Endometrium (tissue), 2 donors: ENCODE measurements around the gene RYR1.
"Not testable (repeated sequence)": the region's sequence is repeated elsewhere in the genome, so short reads cannot be mapped to it uniquely, and the experiment has no call there.

Experiments
- FAIRE-seq: peaks from 2 replicates; lab custom pipeline; 2012; peaks lifted over from hg19 to GRCh38; lab: Jason Lieb, UNC
- donor health status: control.
- donor health status: control.

Gene RYR1

GRCh38 chr19:38539751-38540150 lies 106.3 kb downstream of the RYR1 start:
- no peak for FAIRE-seq

- FAIRE-seq = no peak
Observed at GRCh38 chr19:38542040-38542439, 108.5 kb downstream of the RYR1 start.

DNA sequence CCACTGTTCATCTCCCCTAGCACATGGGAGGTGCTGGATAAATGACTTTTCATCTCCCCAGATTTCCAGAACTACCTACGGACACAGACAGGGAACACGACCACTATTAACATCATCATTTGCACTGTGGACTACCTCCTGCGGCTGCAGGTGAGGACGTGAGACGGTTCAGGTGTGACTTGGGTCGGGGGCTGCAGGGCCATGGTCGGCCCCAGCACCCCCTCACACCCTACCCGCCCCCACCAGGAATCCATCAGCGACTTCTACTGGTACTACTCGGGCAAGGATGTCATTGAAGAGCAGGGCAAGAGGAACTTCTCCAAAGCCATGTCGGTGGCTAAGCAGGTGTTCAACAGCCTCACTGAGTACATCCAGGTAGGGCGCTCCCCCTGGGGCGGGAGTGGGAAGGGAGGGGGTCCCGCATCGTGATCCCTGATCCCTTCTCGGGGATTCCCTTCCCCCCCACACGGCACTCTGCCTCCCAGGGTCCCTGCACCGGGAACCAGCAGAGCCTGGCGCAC lies 109.9 kb downstream of the RYR1 start:
- no peak for FAIRE-seq

DNA sequence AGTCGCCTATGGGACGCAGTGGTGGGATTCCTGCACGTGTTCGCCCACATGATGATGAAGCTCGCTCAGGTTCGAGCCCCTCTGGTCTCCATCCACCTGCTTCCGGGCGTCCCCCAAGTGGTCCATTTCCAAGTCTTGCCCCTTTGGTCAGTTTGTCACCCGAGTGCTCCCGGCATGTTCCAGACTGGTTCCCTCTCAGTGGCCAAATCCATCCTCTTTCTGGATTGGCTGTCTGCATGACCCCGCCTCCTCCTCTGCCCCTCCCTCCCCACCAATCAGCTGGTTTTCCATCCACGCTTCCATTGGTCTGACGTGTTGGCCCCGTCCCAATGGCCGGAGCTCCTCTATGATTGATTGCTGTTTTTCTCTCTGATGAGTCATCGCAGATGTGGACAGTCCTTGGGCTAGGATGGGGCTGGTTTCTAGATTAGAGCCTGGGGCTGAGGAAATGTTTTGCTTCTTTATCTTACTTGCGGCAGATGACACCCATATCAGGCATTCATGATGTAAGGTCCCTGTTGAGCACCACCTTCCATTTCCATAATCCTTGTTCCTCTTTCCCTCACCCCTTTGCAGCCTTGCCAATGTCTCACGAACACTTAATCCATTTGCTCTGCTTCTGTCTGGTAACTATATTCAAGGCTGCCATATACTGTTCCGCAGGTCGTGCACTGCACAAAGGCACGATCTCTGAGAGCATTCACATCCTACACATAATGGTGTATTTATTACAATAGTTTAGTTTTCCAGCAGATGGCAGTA lies 110.5 kb downstream of the RYR1 start:
- no peak for FAIRE-seq

DNA sequence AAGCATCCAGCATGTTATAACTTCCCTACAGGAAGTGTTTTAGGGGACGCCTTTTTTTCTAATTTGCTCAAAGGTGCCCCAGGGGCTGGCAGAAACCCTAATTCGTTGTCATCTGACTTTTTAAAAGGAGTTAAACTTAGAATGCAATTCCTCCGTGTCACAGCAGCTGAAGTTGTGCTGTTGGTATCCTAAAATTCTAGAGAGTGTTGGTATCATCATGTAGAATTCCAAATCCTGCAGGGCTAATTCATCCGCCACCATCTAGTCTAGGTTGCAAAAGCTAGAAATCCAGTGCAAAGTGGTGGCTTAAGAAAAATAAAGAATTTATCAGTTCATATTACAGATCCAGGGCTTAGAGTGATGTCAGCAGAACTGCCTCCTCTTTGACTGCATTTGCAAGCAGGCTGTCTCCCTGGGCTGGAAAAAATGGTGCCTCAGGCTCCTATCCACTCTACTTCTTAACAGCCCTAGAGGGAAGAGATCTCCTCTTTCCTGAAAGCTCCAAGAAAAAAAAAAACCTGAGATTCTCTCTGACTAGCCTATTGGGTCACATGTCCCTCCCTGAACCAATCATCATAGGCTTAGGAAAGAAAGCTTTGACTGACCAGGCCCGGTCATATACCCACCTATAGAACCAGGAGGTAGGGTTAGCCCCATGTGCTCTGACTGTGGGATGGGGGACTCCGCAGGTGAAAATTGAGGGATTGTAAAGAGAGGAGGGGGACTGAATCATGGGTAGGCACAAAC lies 111.3 kb downstream of the RYR1 start:
- no peak for FAIRE-seq

DNA sequence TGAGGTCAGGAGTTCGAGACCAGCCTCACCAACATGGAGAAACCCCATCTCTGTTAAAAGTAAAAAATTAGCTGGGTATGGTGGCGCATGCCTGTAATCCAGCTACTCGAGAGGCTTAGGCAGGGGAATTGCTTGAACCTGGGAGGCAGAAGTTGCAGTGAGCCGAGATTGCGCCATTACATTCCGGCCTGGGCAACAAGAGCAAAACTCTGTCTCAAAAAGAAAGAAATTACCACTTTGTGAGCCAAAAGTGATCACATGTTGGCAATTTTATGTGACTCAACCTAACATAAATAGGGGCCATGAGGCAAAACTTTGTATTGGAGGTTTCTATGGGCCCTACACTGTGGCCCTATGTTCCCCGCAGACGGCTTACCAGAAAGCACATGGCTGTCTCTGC lies 112.1 kb downstream of the RYR1 start:
- FAIRE-seq = no peak

DNA sequence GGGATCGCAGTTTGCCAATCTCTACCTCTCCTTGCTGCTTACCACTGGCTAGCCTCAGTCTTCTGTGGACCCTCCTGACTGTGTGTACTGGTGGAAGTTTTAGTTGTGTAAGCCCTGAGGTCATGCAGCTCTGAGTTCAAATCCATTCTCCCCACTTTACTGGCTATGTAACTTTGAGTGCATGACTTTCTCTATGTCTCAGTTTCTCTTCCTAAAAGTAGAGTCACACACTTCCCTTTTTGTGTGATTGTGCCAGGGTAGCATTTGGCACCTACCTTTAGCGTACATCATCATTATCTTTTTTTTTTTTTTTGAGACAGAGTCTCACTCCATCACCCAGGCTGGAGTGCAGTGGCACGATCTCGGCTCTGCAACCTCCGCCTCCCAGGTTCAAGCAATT lies 113.9 kb downstream of the RYR1 start:
- FAIRE-seq = no peak

GRCh38 chr19:38549061-38549460 lies 115.6 kb downstream of the RYR1 start:
- no peak for FAIRE-seq

DNA sequence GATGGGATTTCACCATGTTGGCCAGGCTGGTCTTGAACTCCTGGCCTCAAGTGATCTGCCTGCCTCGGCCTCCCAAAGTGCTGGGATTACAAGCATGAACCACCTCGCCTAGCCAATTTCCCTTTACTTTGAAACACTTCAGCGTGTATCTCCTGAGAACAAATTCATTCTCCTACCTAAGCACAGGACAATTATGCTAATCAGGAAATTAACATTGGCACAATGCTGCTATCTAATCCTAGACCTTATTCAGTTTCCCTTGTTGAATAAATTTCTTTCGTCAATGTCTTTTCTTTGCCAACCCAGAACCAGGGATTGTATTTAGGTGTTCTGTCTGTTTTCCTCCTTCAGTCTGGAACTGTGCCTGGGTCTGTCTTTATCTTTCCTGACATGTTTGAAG lies 116.5 kb downstream of the RYR1 start:
- no peak for FAIRE-seq

DNA sequence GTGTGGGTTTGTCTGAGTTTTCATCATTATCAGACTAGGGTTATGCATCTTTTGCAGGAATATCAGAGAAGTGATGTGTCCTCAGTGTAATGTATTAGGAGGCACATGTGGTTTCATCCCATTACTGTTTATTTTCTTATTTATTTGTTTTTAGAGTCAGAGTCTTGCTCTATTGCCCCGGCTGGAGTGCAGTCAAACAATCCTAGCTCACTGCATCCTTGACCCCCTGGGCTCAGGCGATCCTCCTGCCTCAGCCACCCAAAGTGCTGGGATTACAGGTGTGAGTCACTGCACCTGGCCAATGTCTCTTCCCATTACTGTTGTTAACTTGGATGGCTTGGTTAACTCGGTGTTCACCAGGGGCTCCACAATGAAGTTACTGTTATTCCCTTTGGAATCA lies 116.9 kb downstream of the RYR1 start:
- no peak for FAIRE-seq

DNA sequence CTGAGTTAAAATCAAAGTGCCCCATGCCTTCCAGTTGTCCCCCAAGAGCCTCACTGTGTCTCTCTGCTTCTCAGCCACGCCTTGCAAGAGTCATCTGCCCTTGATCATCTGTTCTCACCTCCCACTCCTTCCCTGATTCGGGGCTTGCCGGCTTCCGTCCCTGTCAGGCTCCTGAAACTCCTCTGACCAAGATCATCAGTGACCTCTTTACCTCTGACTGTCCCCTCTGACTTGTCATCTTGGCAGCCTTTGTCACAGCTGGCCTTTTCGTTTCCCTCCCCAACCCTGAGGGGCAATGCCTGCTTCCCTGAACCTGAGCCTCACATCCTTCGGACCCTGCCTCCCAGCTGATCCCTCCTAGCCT lies 117.9 kb downstream of the RYR1 start:
- no peak for FAIRE-seq

DNA sequence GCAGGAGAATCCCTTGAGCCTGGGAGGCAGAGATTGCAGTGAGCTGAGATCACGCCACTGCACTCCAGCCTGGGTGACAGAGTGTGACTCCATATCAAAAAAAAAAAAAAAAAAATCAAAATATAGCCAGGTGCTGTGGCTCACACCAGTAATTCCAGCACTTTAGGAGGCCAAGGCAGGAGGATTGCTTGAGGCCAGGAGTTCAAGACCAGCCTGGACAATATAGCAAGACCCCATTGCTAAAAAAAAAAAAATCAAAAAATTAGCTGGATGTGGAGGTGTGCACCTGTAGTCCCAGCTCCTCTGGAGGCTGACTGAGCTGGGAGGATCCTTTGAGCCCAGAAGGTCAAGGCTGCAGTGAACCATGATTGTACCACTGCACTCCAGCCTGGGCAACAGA lies 119.7 kb downstream of the RYR1 start:
- not testable (repeated sequence) for FAIRE-seq

- FAIRE-seq = no peak
Observed at GRCh38 chr19:38554676-38555141, 121.2 kb downstream of the RYR1 start.

- FAIRE-seq = no peak
Observed at GRCh38 chr19:38555200-38555599, 121.7 kb downstream of the RYR1 start.

DNA sequence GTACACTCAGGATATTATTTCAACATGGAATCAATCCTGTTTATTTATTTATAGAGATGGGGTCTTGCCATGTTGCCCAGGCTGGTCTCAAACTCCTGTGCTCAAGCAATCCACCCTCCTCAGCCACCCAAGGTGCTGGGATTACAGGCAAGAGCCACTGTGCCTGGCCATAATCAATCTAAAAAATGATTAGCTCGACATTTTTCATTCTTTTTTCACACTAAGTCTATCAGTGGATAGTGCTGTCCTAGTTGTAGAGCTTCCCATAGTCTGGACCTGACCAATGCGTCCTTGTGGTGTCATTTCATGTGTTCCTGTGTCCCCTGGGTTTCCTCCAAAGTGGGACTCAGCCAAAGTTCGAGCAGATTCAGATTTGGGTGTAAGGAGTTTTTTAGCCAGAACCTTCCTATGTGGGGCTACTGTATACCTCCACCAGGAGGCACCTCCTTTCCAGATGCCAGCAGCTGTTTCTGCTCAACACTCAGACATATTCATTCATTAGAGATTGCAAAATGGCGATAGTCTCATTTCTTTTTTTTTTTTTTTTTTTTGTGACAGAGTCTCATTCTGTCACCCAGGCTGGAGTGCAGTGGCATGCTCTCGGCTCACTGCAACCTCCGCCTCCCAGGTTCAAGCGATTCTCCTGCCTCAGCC lies 123.2 kb downstream of the RYR1 start:
- no peak for FAIRE-seq

- no peak for FAIRE-seq
Observed at GRCh38 chr19:38557205-38557799, 123.8 kb downstream of the RYR1 start.

GRCh38 chr19:38558933-38559332 lies 125.4 kb downstream of the RYR1 start:
- not testable (repeated sequence) for FAIRE-seq

DNA sequence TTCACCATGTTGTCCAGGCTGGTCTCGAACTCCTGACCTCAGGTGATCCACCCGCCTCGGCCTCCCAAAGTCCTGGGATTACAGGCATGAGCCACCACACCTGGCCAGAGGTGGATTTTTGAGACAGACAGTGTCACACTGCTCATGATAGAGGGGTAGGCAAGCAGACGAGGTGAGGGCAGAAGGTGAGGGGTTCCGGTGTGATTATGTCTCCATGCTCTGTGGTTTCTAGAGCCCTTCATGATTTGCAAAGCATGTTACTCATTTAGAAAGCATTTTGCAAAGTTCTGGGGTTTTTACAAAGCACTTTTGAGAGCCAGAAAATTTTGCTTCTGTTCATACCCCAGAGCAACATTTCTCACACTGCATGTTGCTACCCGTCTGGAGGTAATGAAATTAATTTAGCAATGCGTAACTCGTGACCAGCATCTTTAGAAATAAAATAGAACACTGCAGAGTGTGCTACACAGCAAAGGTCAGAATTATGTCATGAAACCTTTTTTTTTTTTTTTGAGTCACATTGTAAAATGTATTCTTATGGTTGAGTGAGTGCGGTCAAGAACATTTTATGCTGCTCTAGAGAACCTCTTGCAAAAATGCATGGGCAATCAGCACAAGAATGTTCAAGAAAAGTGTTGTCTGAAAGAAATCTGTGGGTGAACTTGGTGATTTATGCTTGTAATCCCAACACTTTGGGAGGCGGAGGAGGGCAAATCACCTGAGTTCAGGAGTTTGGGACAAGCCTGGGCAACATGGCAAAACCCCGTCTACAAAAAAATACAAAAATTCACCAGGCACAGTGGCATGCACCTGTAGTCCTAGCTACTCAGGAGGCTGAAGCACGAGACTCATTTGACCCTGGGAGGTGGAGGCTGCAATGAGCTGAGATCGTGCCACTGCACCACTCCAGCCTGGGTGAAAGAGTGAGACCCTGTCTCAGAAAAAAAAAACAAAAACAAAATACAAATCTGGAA lies 126.2 kb downstream of the RYR1 start:
- no peak for FAIRE-seq

- FAIRE-seq = no peak
Observed at GRCh38 chr19:38561053-38561606, 127.6 kb downstream of the RYR1 start.

DNA sequence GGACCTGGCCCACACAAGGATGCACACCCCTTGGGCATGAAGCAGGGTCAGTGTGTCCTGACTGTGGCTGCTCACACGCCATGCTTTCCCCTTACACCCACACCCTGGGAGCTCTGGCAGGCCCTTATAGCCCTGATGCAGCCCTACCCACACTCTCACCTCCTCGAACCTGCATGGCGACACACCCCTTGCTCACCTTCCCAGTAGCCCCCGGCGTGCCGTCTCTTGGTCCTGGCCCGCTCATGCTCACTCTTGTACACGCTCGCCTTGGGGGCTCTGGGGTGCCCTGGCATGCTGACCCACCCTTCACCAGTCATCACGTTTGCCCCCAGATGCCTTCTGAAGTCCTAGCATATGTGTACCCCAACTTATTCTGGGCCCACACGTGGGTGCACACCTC lies 128.2 kb downstream of the RYR1 start:
- no peak for FAIRE-seq

DNA sequence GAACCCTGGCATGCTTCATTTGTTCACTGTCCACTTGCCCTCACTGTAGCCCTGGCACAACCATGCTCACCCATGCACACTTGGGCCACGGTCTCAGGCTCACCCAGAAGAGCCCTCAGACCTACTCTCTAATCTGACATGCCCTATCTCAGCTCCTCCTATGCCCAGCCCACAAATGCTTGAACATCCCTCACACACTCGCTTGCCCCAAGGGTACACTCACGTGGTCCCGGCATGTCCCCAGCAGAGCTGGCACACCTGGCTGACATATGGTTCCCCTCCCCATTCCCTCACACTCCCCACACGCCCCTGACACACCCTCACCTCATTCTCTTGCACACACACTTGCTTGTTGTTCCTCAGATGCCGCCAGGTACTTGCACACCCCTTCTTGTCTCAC lies 128.6 kb downstream of the RYR1 start:
- FAIRE-seq = no peak
